Measurements from ENCODE around the gene ZC3H18. TPM values are rescaled to one million over a fixed set of nuclear protein-coding genes. Genes with fewer than 3 reads are reported as not detected.
"Not testable (repeated sequence)": the region's sequence is repeated elsewhere in the genome, so short reads cannot be mapped to it uniquely, and the experiment has no call there.

The ZC3H18 gene
- polyA plus RNA-seq, 6 donors from 2014 or later = 2.5 to 21.7 (median 9.0) TPM

DNA sequence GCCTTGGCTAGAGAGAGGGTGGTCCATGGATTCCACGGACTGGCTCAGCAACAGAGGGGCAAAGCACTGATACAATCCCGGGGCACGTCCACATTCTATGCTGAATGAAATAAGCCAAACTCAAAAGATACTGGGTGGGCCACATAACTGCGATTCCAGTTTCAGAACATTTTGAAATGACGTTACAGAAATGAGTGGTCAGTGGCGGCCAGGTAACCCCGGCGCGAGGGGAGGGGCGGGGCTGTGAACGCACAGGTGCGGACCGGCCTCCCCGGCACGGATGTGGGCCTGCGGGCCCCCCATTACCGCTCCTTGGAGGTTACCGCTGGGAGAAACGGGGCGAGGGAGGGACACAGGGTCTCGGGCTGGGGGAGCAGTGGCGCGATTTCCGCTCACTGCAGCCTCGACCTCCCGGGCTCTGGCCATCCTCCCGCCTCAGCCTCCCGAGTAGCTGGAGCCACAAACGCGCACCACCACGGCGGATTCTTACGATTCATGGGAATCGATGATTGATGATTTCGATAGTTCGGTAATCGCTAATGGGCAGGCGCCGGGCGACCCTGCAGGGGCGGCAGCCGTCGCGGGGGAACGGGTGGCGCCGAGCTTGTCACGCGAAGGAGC is 92.1 kb downstream of the ZC3H18 start:
- Mint-ChIP-seq H3K9me3 (no peaks in the 10 kb centered on the region), H3K27me3 (no peaks in the 10 kb centered on the region), H3K4me1 (peaks cover 22 to 35% (median 33%) of the 10 kb centered on the region in 3 donors), H3K27ac (peak overlapping the region; percentile 82 to 96 (median 94)), H3K4me3 (peak overlapping the region; percentile 89 to 96 (median 92)), H3K36me3 (no peaks in the 10 kb centered on the region)
- no peak for DNase-seq
- ATAC-seq (ENCODE audit: low read depth in 2 of 2) = peak in 1 of 2 donors; percentile 0

DNA sequence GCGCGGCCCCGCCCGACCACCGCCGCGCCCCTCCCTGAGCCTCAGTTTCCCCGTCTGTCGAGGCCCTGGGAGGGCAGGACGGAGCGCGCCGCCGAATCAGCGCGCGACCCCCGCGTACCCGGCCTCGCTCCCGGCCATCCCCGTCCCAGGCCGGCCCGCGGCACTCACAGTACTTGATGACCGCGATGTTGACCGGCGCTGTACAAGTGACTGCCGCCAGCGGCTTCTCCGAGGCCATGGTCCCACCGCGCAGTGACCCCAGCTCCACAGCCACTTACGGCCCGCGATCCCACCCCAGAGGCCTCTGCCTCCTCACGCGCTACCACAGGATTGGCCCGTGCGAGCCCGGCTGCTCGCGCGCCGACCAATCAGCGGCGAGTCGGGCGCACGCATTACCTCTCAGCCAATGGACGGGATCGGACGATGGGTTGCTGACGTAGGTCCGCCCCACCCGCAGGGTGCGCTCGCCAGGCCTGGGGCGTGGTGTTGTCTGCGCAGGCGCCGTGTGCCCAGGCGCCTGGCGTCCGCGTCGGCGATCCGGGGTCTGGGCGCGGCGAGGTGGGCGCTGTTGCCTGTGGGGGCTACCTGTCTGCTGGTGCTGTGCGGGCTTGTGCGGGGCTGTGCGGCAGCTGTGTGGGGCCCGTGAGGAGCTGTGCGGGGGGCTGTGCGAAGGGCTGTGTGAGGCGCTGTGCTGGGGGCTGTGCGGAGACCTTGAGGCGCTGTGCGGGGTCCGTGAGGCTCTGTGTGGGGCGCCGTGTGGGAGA is 92.8 kb downstream of the ZC3H18 start, which contains the start of gene MVD:
Gene MVD, minus strand, starts transcription at position 249 of the 764 bp plus-strand sequence. Its CDS starts 11 bp downstream, at position 238.
- Mint-ChIP-seq H3K36me3 (no peaks in the 10 kb centered on the region), H3K27me3 (no peaks in the 10 kb centered on the region)
- ATAC-seq (ENCODE audit: low read depth in 2 of 2) = peak; percentile 97 to 98

DNA sequence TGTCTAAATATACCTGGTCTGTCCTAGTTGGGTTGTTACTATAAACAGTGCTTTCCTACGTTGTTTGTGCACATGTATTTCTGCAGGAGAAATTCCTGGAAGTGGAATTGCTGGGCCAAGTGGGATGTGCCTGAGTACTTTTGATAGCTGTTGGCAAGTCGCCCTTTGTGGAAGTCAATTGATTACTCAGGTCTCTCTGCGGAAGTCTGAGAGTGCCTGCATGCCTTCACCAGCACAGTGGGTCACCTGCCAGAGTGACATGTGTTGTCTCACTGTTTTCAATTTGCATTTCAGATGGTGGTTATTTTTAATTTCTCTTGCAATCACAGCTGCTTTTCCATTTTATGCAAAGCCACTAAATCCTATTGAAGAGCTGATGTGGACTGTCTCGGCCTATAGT is 94.9 kb downstream of the ZC3H18 start:
- Mint-ChIP-seq H3K4me3 (peak overlapping the region; percentile 0 to 80 (median 46)), H3K36me3 (no peaks in the 10 kb centered on the region), H3K27me3 (no peaks in the 10 kb centered on the region), H3K9me3 (no peaks in the 10 kb centered on the region), H3K4me1 (peaks cover 22 to 35% (median 33%) of the 10 kb centered on the region in 3 donors), H3K27ac (peak overlapping the region in 3 of 6 donors; percentile 11 to 61 (median 36))
- ATAC-seq (ENCODE audit: low read depth in 2 of 2) (no peak), DNase-seq (no peak)

More for the DNA sequence above, 92.8 kb downstream of the ZC3H18 start, which contains the start of gene MVD:
- Mint-ChIP-seq H3K27ac (peak within 1 kb of the TSS; percentile 94 to 98 (median 96)), H3K4me3 (peak within 1 kb of the TSS; percentile 92 to 96 (median 95)), H3K9me3 (no peaks in the 10 kb centered on the region), H3K4me1 (peaks cover 22 to 36% (median 35%) of the 10 kb centered on the region in 3 donors)
- peak; percentile 96 for DNase-seq

DNA sequence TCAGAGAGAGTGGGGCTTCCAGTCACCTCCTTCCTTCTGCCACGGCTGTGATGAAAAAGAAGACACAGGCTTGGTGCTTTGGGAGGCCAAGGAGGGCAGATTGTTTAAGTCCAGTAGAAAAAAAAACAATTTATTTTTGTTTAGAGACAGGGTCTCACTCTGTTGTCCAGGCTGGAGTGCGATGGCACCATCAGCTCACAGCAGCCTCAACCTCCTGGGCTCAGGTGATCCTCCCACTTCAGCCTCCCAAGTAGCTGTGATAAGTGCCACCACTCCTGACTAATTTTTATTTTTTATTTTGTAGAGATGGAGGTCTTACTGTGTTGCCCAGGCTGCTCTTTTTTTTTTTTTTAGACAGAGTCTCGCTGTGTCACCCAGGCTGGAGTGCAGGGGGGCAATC is 95.4 kb downstream of the ZC3H18 start:
- Mint-ChIP-seq H3K36me3 (no peaks in the 10 kb centered on the region), H3K27ac (no peak overlapping the region), H3K4me1 (peaks cover 22 to 32% (median 30%) of the 10 kb centered on the region in 3 donors), H3K4me3 (peak overlapping the region in 2 of 8 donors; percentile 56 to 77), H3K27me3 (no peaks in the 10 kb centered on the region), H3K9me3 (no peaks in the 10 kb centered on the region)
- DNase-seq (no peak), ATAC-seq (ENCODE audit: low read depth in 2 of 2) (no peak)

DNA sequence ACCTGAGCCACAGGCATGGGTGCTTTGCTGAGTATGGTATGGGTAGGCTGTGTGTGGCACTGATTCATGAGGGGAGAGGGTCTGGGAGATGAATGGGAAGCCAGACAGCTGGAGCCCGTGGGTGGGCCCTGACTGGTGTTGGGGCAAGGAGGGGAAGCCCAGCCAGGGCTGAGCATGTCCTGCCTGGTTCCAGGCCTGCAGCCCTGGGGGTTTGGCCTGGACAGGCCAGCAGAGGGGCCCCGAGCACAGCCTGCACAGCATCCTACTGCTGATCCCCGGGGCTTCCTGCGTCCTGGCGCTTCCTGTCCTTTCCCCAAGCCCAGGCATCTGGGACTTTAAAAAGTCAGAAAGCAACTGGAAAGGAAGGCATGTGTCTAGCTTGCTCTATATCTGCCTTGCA is 97.3 kb downstream of the ZC3H18 start:
- Mint-ChIP-seq H3K4me3 (no peak overlapping the region), H3K27me3 (no peaks in the 10 kb centered on the region), H3K27ac (no peak overlapping the region), H3K36me3 (no peaks in the 10 kb centered on the region), H3K9me3 (no peaks in the 10 kb centered on the region), H3K4me1 (peaks cover 12 to 18% (median 14%) of the 10 kb centered on the region in 3 donors)
- ATAC-seq (ENCODE audit: low read depth in 2 of 2) (no peak), DNase-seq (no peak)

DNA sequence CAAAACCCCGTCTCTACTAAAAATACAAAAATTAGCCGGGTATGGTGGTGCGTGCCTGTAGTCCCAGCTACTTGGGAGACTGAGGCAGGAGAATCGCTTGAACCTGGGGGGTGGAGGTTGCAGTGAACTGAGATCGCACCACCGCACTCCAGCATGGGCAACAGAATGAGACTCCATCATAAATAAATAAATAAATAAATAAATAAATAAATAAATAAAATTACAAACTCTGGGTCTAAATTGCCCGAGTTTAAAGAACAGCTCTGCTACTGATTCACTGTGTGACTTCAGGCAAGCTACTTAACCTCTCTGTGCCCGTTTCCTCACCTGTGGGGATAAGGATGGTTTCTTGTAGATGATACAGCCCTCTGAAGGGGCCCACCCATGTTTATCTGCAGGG is 99.3 kb downstream of the ZC3H18 start:
- peaks cover 4 to 12% (median 6%) of the 10 kb centered on the region in 3 donors for H3K4me1 Mint-ChIP-seq
- not testable (repeated sequence) for ATAC-seq (ENCODE audit: low read depth in 2 of 2); H3K9me3 Mint-ChIP-seq; DNase-seq; H3K27me3 Mint-ChIP-seq; H3K4me3 Mint-ChIP-seq; H3K27ac Mint-ChIP-seq; H3K36me3 Mint-ChIP-seq

DNA sequence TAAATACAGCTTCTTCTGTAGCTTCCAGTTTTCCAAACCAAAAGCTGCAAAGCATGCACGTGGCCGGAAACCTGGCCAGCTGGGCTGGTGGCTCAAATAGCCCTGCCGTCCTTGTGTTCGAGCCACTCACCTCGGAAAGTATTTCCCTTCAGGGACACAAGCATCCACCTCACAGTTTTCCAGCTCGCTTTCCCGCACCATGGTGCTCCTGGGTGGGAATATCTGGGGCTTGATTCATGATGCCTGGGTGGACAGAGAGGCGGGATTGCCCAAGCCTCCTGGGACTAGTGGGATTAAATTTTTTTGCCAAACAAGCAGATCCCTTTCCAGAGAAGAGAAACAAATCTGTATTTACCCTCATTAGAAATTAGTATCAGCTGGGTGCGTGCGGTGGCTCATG is 99.8 kb downstream of the ZC3H18 start:
- H3K4me1 Mint-ChIP-seq = peaks cover 4 to 9% (median 6%) of the 10 kb centered on the region in 3 donors
- no peaks in the 10 kb centered on the region for H3K27me3 Mint-ChIP-seq
- DNase-seq = no peak
- no peak for ATAC-seq (ENCODE audit: low read depth in 2 of 2)
- no peaks in the 10 kb centered on the region for H3K9me3 Mint-ChIP-seq
- H3K4me3 Mint-ChIP-seq = no peak overlapping the region
- no peak overlapping the region for H3K27ac Mint-ChIP-seq
- H3K36me3 Mint-ChIP-seq = no peaks in the 10 kb centered on the region

DNA sequence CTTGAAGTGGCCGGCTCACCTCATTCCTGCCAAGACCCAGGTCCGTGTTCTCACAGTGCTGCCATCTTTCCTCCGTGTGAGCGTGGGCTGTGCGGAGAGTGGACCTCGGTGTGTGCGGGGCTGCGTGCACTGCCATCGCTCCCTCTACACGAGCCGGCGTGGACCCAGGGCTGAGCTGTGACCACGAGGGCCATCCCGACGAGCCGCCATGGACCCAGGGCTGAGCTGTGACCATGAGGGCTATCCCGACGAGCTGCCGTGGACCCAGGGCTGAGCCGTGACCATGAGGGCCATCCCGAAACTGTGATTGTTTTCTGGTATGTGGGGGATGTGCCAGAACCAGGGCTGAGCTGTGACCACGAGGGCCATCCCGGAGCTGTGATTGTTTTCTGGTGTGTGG is 101.6 kb downstream of the ZC3H18 start:
- no peaks in the 10 kb centered on the region for H3K27me3 Mint-ChIP-seq
- no peak overlapping the region for H3K4me3 Mint-ChIP-seq
- DNase-seq (no peak), ATAC-seq (ENCODE audit: low read depth in 2 of 2) (no peak)
- no peaks in the 10 kb centered on the region for H3K9me3 Mint-ChIP-seq
- H3K27ac Mint-ChIP-seq = no peak overlapping the region
- peaks cover 2 to 6% (median 3%) of the 10 kb centered on the region in 3 donors for H3K4me1 Mint-ChIP-seq
- H3K36me3 Mint-ChIP-seq = no peaks in the 10 kb centered on the region

DNA sequence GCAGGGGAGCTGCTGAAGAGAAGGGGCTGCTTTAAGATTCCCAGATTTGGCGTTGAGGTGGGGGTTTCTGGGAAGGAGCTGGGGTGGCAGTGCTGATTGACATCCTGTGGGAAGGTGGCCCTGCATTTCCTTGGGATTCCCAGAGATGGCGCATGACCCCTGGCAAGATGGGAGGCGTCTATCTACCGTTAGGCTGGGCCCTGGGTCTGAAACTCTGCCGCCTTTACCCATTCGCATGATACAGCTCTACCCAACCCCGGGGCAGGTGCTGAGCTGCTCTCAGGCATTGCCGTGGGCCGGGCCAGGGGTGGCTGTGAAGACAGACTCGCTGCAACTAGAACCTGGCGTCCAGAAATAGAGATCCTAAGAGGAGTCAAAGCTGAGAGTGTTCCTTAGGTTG is 102.6 kb downstream of the ZC3H18 start:
- Mint-ChIP-seq H3K4me1 (peaks cover 0 to 3% (median 2%) of the 10 kb centered on the region in 3 donors), H3K9me3 (no peaks in the 10 kb centered on the region), H3K4me3 (no peak overlapping the region), H3K36me3 (no peaks in the 10 kb centered on the region), H3K27me3 (no peaks in the 10 kb centered on the region), H3K27ac (no peak overlapping the region)
- no peak for ATAC-seq (ENCODE audit: low read depth in 2 of 2)
- DNase-seq = no peak

DNA sequence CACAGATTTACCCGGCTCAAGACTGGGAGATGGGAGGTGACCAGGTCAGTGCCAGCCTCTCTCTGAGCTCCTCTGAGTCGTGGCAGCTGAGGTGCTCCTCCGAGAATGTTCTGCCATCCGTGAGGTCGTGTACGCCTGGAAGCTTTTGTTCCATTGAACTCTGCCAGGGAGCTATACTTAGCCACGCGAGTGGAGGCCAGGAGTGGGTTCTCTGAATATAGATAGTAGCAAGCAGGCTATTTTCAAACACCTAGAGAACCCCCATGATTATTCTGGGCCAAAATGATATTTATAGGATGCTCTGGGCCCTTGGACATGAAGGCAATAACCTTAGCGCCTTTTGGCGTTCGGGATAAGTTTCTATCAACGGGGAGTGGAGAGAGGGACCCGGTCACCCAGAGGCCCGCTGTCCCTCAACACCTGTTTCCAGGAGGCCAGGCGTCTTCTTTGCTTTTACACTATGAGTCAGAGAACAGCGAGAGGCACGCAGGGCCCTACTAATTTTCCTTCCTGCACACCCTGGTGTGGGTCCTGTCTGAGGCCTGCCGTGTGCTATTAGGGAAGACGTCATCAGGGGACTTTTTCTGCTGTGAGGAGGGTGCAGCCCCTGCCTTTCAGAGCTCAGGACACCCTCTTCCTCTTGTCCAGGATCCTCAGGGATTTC is 103.6 kb downstream of the ZC3H18 start:
- H3K27me3 Mint-ChIP-seq = no peaks in the 10 kb centered on the region
- DNase-seq (no peak), ATAC-seq (ENCODE audit: low read depth in 2 of 2) (no peak)
- H3K4me3 Mint-ChIP-seq = no peak overlapping the region
- H3K4me1 Mint-ChIP-seq = peaks cover 0 to 3% (median 2%) of the 10 kb centered on the region in 3 donors
- no peaks in the 10 kb centered on the region for H3K36me3 Mint-ChIP-seq
- H3K27ac Mint-ChIP-seq = no peak overlapping the region
- H3K9me3 Mint-ChIP-seq = no peaks in the 10 kb centered on the region

DNA sequence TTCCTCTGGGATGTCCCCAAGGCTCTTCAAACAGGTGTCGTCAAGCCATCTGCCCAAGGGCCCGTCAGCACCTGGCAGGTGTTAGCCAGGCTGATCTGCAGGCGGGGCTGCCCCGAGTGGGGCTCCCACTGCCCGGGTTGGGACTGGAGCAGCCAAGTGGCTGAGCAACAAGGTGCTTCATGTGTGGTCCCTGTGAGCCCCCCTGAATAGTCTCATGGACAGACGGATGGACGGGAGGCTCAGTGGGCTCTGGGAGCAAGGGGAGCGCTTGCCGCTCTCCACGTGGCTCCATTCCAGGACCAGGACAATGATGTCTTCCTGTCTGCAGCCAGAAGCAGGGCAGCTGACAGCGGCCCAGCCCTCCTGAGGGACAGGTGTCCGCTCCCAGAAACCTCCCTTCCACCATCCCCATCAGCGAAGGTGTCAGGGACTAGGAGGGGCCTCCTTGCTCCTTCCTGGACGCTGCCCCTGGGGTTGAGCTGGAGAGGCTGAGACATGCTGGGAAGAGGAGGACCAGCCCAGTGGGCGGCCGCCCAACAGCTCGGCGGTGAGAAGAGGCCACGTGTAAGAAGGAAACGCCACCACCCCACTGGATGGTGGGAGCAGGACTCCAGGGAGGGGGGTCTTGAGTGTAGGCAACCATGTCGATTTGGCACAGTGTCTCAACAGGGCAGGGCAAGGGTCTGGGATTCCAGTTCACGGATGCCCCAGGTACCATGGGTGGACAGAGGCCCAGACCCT is 106.5 kb downstream of the ZC3H18 start:
- H3K4me3 Mint-ChIP-seq = no peak overlapping the region
- H3K27ac Mint-ChIP-seq = no peak overlapping the region
- no peaks in the 10 kb centered on the region for H3K27me3 Mint-ChIP-seq
- ATAC-seq (ENCODE audit: low read depth in 2 of 2) = no peak
- no peak for DNase-seq
- peaks cover 10 to 15% (median 12%) of the 10 kb centered on the region in 3 donors for H3K4me1 Mint-ChIP-seq
- no peaks in the 10 kb centered on the region for H3K9me3 Mint-ChIP-seq
- H3K36me3 Mint-ChIP-seq = no peaks in the 10 kb centered on the region

DNA sequence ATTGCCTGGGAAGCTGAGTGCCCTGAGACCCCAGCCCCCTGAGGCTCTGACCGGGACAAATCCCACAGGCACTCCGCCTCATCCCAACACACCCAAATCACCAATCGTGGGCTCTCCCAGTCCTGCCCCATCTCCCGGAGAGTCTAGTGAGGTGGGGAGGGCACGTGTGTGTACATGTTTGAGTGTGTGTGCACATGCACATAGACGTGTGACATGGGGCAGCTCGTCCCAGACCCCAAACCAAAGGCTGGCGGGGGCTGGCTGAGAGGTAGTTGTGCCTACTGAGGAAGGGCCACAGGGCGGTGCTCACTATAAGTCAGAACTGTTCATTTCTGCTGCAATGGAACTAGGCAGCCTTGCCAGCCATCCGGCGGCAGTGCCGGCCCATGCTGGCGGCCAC is 107.5 kb downstream of the ZC3H18 start:
- Mint-ChIP-seq H3K27ac (no peak overlapping the region), H3K4me3 (no peak overlapping the region), H3K9me3 (no peaks in the 10 kb centered on the region), H3K4me1 (peaks cover 20 to 24% (median 23%) of the 10 kb centered on the region in 3 donors), H3K36me3 (no peaks in the 10 kb centered on the region), H3K27me3 (no peaks in the 10 kb centered on the region)
- DNase-seq (no peak), ATAC-seq (ENCODE audit: low read depth in 2 of 2) (no peak)

Data from naive B cell (primary cell).